ENCODE results near the gene CELSR1. TPM values are rescaled to one million over a fixed set of nuclear protein-coding genes. Genes with fewer than 3 reads are reported as not detected.

The CELSR1 gene
- total RNA-seq, 1 donor from 2014 or later, result 32.9 TPM

DNA sequence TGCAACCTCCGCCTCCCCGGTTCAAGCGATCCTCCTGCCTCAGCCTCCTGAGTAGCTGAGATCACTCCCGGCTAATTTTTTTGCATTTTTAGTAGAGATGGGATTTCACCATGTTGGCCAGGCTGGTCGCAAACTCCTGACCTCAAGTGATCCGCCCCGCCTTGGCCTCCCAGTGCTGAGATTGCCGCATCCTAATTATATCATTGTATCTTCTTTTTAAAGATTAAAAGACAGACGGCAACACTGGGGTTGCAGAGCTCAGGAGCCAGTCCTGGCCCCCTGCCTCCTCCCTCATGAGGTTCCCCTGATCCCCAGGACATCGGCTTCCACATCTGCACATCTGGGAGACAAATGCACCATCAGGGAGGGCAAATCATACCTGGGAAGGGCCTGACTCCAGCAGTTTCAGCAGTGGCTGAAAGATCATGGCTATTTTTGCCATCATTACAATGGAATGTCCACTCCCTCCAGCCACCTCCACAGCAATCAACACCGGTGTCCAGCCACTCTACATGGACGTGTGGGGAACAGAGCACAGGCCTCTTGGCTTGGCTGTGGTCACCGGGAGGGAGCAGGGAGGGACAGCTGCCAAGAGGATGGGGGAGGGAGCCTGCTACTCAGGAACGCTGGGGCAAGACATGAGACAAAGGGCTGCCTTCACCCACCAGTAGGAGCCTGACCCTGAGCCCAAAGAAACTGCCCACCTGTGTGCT is 9.2 kb upstream of the CELSR1 start:
- Histone ChIP-seq H3K4me3 (no peak overlapping the region), H3K27me3 (no peaks in the 10 kb centered on the region), H3K9me3 (no peaks in the 10 kb centered on the region), H3K36me3 (no peaks in the 10 kb centered on the region), H3K4me1 (peaks cover 49% of the 10 kb centered on the region), H3K27ac (peak overlapping the region; percentile 81)
- TF ChIP-seq, protein P1, sequence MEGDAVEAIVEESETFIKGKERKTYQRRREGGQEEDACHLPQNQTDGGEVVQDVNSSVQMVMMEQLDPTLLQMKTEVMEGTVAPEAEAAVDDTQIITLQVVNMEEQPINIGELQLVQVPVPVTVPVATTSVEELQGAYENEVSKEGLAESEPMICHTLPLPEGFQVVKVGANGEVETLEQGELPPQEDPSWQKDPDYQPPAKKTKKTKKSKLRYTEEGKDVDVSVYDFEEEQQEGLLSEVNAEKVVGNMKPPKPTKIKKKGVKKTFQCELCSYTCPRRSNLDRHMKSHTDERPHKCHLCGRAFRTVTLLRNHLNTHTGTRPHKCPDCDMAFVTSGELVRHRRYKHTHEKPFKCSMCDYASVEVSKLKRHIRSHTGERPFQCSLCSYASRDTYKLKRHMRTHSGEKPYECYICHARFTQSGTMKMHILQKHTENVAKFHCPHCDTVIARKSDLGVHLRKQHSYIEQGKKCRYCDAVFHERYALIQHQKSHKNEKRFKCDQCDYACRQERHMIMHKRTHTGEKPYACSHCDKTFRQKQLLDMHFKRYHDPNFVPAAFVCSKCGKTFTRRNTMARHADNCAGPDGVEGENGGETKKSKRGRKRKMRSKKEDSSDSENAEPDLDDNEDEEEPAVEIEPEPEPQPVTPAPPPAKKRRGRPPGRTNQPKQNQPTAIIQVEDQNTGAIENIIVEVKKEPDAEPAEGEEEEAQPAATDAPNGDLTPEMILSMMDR (IDR thresholded peaks at IDR 0.05), result no peak
- TF ChIP-seq POLR2A (IDR thresholded peaks at IDR 0.05), result no peak
- intact Hi-C loops (cut with DNase I), result loop anchor here (10.0 kb wide), 2 partner anchors 422 to 542 kb away; no protein-coding TSS in a partner anchor
- DNase-seq (ENCODE audit: extremely low spot score in 2 of 2), result peak in 1 of 2 donors; percentile 88

- Histone ChIP-seq H3K36me3 (no peaks in the 10 kb centered on the region), H3K4me1 (peaks cover 49% of the 10 kb centered on the region), H3K9me3 (no peaks in the 10 kb centered on the region), H3K27me3 (no peaks in the 10 kb centered on the region), H3K27ac (no peak overlapping the region), H3K4me3 (no peak overlapping the region)
- TF ChIP-seq POLR2AphosphoS5 (IDR thresholded peaks at IDR 0.05; ENCODE audit: insufficient read depth in 1 of 2, low read depth in 1 of 2) (no peak), POLR2A (IDR thresholded peaks at IDR 0.05) (no peak)
- TF ChIP-seq, protein P1 (IDR thresholded peaks at IDR 0.05), result no peak
- intact Hi-C loops (cut with DNase I), result loop anchor here (10.0 kb wide), 2 partner anchors 420 to 540 kb away; no protein-coding TSS in a partner anchor
- no peak for DNase-seq (ENCODE audit: extremely low spot score in 2 of 2)
Observed at GRCh38 chr22:46545086-46545792, 7.8 kb upstream of the CELSR1 start.

DNA sequence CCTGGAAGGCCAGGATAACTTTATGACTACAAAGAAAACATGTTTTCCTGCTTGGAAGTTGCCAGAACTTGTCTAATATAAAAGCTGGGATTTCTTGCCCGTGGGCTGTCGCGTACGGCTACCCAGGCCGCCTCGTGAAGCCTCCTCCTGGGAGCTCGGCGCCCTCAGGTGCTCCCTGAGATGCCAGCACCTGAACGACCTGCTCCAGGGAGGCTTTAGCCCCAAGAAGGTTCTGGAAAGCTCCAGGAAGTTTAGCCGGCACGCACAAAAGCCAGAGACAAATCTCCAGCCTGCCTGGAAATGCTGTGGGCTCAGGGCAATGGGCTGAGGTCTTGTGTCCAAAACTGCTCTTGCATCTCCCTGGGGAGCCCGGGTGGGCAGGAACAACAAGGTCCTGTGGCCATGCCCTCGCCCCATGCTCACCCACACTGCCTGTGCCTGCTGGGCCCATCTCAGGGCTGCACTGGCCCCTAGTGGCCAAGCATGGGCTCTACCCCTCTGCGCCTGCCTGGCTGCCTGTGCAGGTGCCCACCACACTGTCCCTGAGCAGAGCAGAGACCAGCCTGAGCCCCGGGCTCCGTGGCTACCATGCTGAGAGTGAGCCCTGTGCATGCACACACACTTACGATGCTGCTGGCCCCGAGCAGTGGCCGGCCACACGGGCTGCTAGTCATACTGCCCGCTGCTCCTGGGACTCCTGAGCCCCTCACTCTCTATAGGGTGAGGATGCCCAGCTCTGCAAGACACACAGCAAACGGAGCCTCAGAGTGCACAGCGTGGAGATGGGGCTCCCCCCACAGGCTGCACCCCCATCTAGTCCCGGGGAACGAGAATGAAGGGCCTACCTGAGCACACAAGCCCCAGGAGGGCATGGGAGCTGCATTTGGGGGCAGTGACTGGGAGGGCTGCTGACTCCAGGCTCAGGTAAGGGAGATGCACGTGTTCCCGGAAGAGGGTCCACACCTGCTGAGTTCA is 4.9 kb upstream of the CELSR1 start:
- Histone ChIP-seq H3K27me3 (no peaks in the 10 kb centered on the region), H3K36me3 (no peaks in the 10 kb centered on the region), H3K4me1 (peaks cover 42% of the 10 kb centered on the region), H3K27ac (peak overlapping the region; percentile 72), H3K4me3 (no peak overlapping the region), H3K9me3 (no peaks in the 10 kb centered on the region)
- TF ChIP-seq, protein P1 (IDR thresholded peaks at IDR 0.05), result peak; percentile 83 to 87 (median 86)
- TF ChIP-seq POLR2AphosphoS5 (IDR thresholded peaks at IDR 0.05; ENCODE audit: insufficient read depth in 1 of 2, low read depth in 1 of 2) (peak in 1 of 2 donors; percentile 37), POLR2A (IDR thresholded peaks at IDR 0.05) (no peak)
- DNase-seq (ENCODE audit: extremely low spot score in 2 of 2), result peak in 1 of 2 donors; percentile 91
- intact Hi-C loops (cut with DNase I), result loop anchor here (5.0 to 10.0 kb wide), 3 partner anchors 170 to 537 kb away; no protein-coding TSS in a partner anchor

DNA sequence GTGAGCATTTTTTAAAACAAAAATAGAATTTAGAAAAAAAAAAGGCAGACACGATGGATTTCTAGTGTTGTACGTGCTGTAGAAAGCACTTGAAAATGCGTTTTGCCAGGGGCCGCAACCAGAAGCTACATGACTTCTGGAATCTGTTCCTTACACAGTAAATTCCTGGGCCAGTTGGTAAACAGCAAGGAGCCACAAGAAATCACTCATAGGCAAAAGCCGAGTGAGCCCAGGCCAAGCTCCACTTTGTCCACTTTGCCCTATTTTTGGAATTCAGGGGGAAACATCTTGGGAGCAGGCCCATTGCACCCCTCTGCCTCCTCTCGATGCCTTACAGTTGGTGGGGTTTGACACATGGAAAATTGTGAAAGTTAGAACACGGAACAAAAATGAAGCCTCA is 4.1 kb upstream of the CELSR1 start:
- intact Hi-C loops (cut with DNase I), result loop anchor here (5.0 to 10.0 kb wide), 3 partner anchors 169 to 537 kb away; no protein-coding TSS in a partner anchor
- H3K4me1 ChIP-seq, result peaks cover 34% of the 10 kb centered on the region
- DNase-seq (ENCODE audit: extremely low spot score in 2 of 2), result no peak
- H3K36me3 ChIP-seq, result no peaks in the 10 kb centered on the region
- no peaks in the 10 kb centered on the region for H3K9me3 ChIP-seq
- no peaks in the 10 kb centered on the region for H3K27me3 ChIP-seq
- H3K4me3 ChIP-seq, result no peak overlapping the region
- H3K27ac ChIP-seq, result peak overlapping the region; percentile 72
- TF ChIP-seq, protein P1 (IDR thresholded peaks at IDR 0.05), result no peak
- TF ChIP-seq POLR2AphosphoS5 (IDR thresholded peaks at IDR 0.05; ENCODE audit: insufficient read depth in 1 of 2, low read depth in 1 of 2), result no peak
- no peak for TF ChIP-seq POLR2A (IDR thresholded peaks at IDR 0.05)

Measured in vagina (tissue), 2 donors.